ENCODE results near the gene CDH2. TPM values are rescaled to one million over a fixed set of nuclear protein-coding genes. Genes with fewer than 3 reads are reported as not detected.

The CDH2 gene
- total RNA-seq, 5 donors from 2014 or later (not counting 1 experiment from before 2014, with no cell fraction given) = 0.16 to 0.76 (median 0.33) TPM; not detected in 1

DNA sequence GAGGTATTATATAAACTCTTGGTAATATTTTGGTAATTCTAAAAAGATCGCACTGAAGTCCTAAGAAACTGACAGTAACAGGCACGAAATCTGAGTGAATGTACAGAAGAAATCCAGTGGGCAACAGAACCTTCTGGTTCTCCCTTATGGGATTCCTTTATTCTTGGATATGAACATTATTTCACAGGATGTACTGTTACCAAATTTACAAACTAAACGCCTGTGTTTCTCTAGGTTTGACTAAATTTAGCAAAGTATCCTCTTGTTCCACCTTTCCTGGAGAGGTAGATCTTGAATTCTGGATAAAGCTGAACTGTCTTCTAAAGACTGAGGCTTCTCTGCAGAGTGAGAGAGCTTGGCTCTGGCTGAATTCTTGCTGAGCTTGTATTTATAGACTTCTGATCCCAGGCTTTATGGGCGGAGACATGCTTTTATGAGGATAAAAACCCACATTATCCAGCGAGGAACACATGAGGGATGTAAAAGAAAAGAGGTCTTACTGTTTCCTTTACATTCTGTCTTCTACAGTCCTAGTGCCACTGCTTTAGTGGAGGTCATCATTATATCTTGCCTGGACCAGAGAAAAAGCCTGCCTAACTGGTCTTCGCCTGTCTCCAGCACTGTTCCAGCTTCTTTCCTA lies 220.8 kb downstream of the CDH2 start:
- no peaks in the 10 kb centered on the region for H3K27me3 ChIP-seq (replicated peaks in 1 of 2; ENCODE audit: control insufficient read depth in 2 of 2, extremely low read depth in 1 of 2, insufficient read depth in 2 of 2, low read length in 1 of 2)
- no peak overlapping the region for H3K4me3 ChIP-seq (ENCODE audit: control insufficient read depth in 1 of 2, extremely low read depth in 1 of 2, low read length in 1 of 2)
- H3K36me3 Mint-ChIP-seq = no peaks in the 10 kb centered on the region
- ChIA-PET POLR2A (no interaction called here), CTCF (no interaction called here)
- WGBS (ENCODE audit: insufficient coverage) = 67% methylated on average over 2 of the region's 6 CpGs
- peaks cover 0 to 33% (median 5%) of the 10 kb centered on the region in 3 donors for H3K9me3 Mint-ChIP-seq
- no peak for DNase-seq
- no peak for ATAC-seq (replicated peaks in 1 of 4)
- H3K4me1 Mint-ChIP-seq = no peaks in the 10 kb centered on the region
- H3K27me3 Mint-ChIP-seq = no peaks in the 10 kb centered on the region
- H3K9me3 ChIP-seq = no peaks in the 10 kb centered on the region
- no peak overlapping the region for H3K27ac Mint-ChIP-seq
- H3K4me3 Mint-ChIP-seq = no peak overlapping the region
- no peaks in the 10 kb centered on the region for H3K4me1 ChIP-seq (ENCODE audit: control insufficient read depth in 1 of 2, extremely low read depth in 1 of 2, insufficient read depth in 2 of 2, low read length in 2 of 2)
- no peaks in the 10 kb centered on the region for H3K36me3 ChIP-seq (ENCODE audit: control insufficient read depth in 2 of 2, extremely low read depth in 1 of 2, insufficient read depth in 1 of 2, low read length in 1 of 2)
- H3K27ac ChIP-seq (ENCODE audit: low read length) = no peak overlapping the region

DNA sequence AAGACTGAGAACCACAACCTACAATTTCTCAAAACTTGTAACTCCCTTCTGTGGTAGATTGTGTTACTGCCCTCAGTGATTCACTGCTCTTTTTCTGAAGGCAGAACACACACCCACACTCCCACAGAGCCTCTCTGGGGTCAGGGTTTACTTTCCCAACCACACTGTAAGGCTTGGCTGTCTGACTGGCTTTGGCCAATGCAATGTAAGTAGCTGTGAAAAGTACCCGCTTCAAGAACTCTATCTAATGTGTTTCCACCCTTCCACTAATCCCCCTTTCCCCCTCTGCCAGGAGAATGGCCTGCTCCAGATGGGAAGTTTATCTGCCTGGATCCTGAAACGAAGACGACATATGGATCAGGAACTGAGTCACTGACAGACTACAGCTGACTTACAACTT lies 222.7 kb downstream of the CDH2 start:
- H3K9me3 ChIP-seq = no peaks in the 10 kb centered on the region
- H3K27me3 ChIP-seq (replicated peaks in 1 of 2; ENCODE audit: control insufficient read depth in 2 of 2, extremely low read depth in 1 of 2, insufficient read depth in 2 of 2, low read length in 1 of 2) = no peaks in the 10 kb centered on the region
- H3K27ac ChIP-seq (ENCODE audit: low read length) = no peak overlapping the region
- WGBS (ENCODE audit: insufficient coverage) = 100% methylated on average over 1 of the region's 3 CpGs
- H3K4me3 ChIP-seq (ENCODE audit: control insufficient read depth in 1 of 2, extremely low read depth in 1 of 2, low read length in 1 of 2) = no peak overlapping the region
- no peaks in the 10 kb centered on the region for H3K4me1 ChIP-seq (ENCODE audit: control insufficient read depth in 1 of 2, extremely low read depth in 1 of 2, insufficient read depth in 2 of 2, low read length in 2 of 2)
- H3K36me3 ChIP-seq (ENCODE audit: control insufficient read depth in 2 of 2, extremely low read depth in 1 of 2, insufficient read depth in 1 of 2, low read length in 1 of 2) = no peaks in the 10 kb centered on the region
- Mint-ChIP-seq H3K36me3 (no peaks in the 10 kb centered on the region), H3K9me3 (peaks cover 0 to 25% (median 4%) of the 10 kb centered on the region in 3 donors), H3K27me3 (no peaks in the 10 kb centered on the region), H3K4me3 (no peak overlapping the region), H3K4me1 (no peaks in the 10 kb centered on the region), H3K27ac (no peak overlapping the region)
- ChIA-PET POLR2A (no interaction called here), CTCF (no interaction called here)
- no peak for DNase-seq
- ATAC-seq (replicated peaks in 1 of 4) = no peak

DNA sequence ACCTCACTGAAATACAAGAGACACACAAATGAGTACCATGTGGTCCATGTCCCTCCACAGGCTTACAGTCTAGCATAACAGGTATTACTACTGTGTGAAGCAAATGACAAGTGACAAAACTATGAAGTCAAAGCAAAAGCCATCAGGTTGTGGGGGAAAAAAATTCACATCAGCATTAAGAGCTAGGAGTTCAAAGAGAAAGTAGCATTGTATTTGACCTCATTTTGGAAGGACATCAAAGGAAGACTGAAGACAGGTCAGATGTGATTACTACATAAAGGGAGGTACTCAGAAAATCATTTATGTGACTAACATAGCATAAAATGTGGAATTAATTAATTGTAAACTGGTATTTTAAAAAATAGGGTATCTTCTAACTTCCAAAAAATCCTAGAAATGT lies 224.2 kb downstream of the CDH2 start:
- DNase-seq = no peak

DNA sequence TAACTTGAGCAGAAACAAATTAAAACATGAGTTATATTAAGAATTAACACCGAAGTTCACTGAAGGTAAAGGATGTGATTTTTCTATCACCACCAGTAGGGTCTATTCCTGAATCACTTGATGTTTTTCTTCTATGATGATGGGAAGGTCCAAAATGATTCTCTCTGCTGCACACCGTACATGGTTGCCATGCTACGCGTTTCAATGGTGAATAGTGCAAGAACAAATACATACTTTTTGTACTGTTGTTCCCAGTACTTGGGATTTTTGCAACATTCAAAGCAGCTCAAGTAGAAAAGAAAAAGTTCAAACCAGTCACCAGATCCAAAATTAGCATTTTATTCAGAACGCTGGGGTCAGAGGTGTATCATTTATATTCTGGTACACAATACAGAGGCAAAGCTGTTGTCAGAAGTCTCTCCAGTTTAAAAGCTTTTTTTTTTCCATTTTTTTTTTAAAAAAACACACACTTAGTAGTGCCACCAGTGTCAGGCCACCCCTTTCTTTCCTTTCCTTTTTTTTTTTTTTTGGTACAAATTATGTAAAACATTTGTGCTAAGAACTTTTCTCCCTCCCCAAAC lies 226.2 kb downstream of the CDH2 start:
- no peak for DNase-seq
- WGBS (ENCODE audit: insufficient coverage) = no CpG with 5 or more reads among the region's 5 CpGs
- Mint-ChIP-seq H3K36me3 (no peaks in the 10 kb centered on the region), H3K4me3 (no peak overlapping the region), H3K27ac (no peak overlapping the region), H3K4me1 (no peaks in the 10 kb centered on the region), H3K27me3 (no peaks in the 10 kb centered on the region), H3K9me3 (peaks cover 0 to 15% (median 2%) of the 10 kb centered on the region in 3 donors)
- Histone ChIP-seq H3K27ac (ENCODE audit: low read length) (no peak overlapping the region), H3K4me1 (ENCODE audit: control insufficient read depth in 1 of 2, extremely low read depth in 1 of 2, insufficient read depth in 2 of 2, low read length in 2 of 2) (no peaks in the 10 kb centered on the region), H3K27me3 (replicated peaks in 1 of 2; ENCODE audit: control insufficient read depth in 2 of 2, extremely low read depth in 1 of 2, insufficient read depth in 2 of 2, low read length in 1 of 2) (no peaks in the 10 kb centered on the region), H3K36me3 (ENCODE audit: control insufficient read depth in 2 of 2, extremely low read depth in 1 of 2, insufficient read depth in 1 of 2, low read length in 1 of 2) (no peaks in the 10 kb centered on the region), H3K9me3 (no peaks in the 10 kb centered on the region), H3K4me3 (ENCODE audit: control insufficient read depth in 1 of 2, extremely low read depth in 1 of 2, low read length in 1 of 2) (no peak overlapping the region)
- no peak for ATAC-seq (replicated peaks in 1 of 4)
- ChIA-PET CTCF (no interaction called here), POLR2A (no interaction called here)

More for the DNA sequence above, 224.2 kb downstream of the CDH2 start:
- Mint-ChIP-seq H3K9me3 (peaks cover 0 to 18% (median 4%) of the 10 kb centered on the region in 3 donors), H3K27me3 (no peaks in the 10 kb centered on the region), H3K4me1 (no peaks in the 10 kb centered on the region), H3K27ac (no peak overlapping the region), H3K4me3 (no peak overlapping the region), H3K36me3 (no peaks in the 10 kb centered on the region)
- H3K4me1 ChIP-seq (ENCODE audit: control insufficient read depth in 1 of 2, extremely low read depth in 1 of 2, insufficient read depth in 2 of 2, low read length in 2 of 2) = no peaks in the 10 kb centered on the region
- H3K4me3 ChIP-seq (ENCODE audit: control insufficient read depth in 1 of 2, extremely low read depth in 1 of 2, low read length in 1 of 2) = no peak overlapping the region
- H3K27me3 ChIP-seq (replicated peaks in 1 of 2; ENCODE audit: control insufficient read depth in 2 of 2, extremely low read depth in 1 of 2, insufficient read depth in 2 of 2, low read length in 1 of 2) = no peaks in the 10 kb centered on the region
- no peaks in the 10 kb centered on the region for H3K9me3 ChIP-seq
- POLR2A ChIA-PET = no interaction called here
- H3K27ac ChIP-seq (ENCODE audit: low read length) = no peak overlapping the region
- H3K36me3 ChIP-seq (ENCODE audit: control insufficient read depth in 2 of 2, extremely low read depth in 1 of 2, insufficient read depth in 1 of 2, low read length in 1 of 2) = no peaks in the 10 kb centered on the region
- CTCF ChIA-PET = no interaction called here
- no peak for ATAC-seq (replicated peaks in 1 of 4)

DNA sequence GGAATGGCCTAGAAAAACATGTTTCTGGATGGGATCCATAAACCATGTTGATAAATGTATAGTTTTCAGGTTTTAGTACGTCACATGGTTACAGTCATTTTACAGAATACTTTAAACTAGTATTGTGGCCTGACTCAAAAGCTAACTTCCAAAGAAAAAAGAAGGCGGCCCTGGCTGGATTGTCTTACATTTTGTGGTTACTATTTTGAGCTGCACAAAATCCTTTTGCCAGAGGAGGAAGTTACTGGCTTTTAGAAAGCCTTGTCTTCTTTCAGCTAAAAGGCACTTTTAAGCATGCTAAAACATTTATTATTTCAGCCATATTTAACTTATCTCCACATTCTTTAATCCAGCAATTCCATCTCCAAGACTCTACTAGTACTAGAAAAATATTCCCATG lies 227.9 kb downstream of the CDH2 start:
- Mint-ChIP-seq H3K9me3 (peaks cover 0 to 15% (median 2%) of the 10 kb centered on the region in 3 donors), H3K27me3 (no peaks in the 10 kb centered on the region), H3K27ac (no peak overlapping the region), H3K4me3 (no peak overlapping the region), H3K36me3 (no peaks in the 10 kb centered on the region), H3K4me1 (no peaks in the 10 kb centered on the region)
- no peaks in the 10 kb centered on the region for H3K27me3 ChIP-seq (replicated peaks in 1 of 2; ENCODE audit: control insufficient read depth in 2 of 2, extremely low read depth in 1 of 2, insufficient read depth in 2 of 2, low read length in 1 of 2)
- DNase-seq = no peak
- H3K27ac ChIP-seq (ENCODE audit: low read length) = no peak overlapping the region
- H3K4me1 ChIP-seq (ENCODE audit: control insufficient read depth in 1 of 2, extremely low read depth in 1 of 2, insufficient read depth in 2 of 2, low read length in 2 of 2) = no peaks in the 10 kb centered on the region
- no peaks in the 10 kb centered on the region for H3K9me3 ChIP-seq
- WGBS (ENCODE audit: insufficient coverage) = no CpG with 5 or more reads among the region's 2 CpGs
- ATAC-seq (replicated peaks in 1 of 4) = no peak
- no peak overlapping the region for H3K4me3 ChIP-seq (ENCODE audit: control insufficient read depth in 1 of 2, extremely low read depth in 1 of 2, low read length in 1 of 2)
- H3K36me3 ChIP-seq (ENCODE audit: control insufficient read depth in 2 of 2, extremely low read depth in 1 of 2, insufficient read depth in 1 of 2, low read length in 1 of 2) = no peaks in the 10 kb centered on the region
- CTCF ChIA-PET = no interaction called here
- POLR2A ChIA-PET = no interaction called here

DNA sequence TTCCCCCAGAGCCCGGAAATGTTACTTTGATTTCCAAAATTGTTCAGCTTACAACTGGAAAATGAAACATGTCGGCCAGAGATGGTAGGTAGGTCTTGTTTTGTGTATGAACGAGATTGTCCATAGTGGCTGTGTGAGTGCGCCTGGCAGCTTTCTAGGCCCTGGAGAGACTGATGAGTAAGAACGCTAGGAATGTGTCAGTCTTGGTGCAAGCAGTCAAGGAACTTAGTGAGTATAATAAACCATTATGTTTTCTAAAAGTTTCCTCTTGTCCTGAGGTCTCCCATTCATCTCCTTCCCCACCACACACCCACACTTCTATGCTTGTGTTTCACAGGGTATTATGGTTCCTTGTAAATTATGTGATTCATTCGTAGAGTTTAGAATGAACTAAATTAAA lies 234.2 kb downstream of the CDH2 start:
- H3K4me3 ChIP-seq (ENCODE audit: control insufficient read depth in 1 of 2, extremely low read depth in 1 of 2, low read length in 1 of 2) = no peak overlapping the region
- no peaks in the 10 kb centered on the region for H3K27me3 Mint-ChIP-seq
- 81% methylated on average over 3 of the region's 6 CpGs for WGBS (ENCODE audit: insufficient coverage)
- H3K27me3 ChIP-seq (replicated peaks in 1 of 2; ENCODE audit: control insufficient read depth in 2 of 2, extremely low read depth in 1 of 2, insufficient read depth in 2 of 2, low read length in 1 of 2) = no peaks in the 10 kb centered on the region
- no peak overlapping the region for H3K27ac ChIP-seq (ENCODE audit: low read length)
- ATAC-seq (replicated peaks in 1 of 4) (no peak), DNase-seq (no peak)
- POLR2A ChIA-PET = interaction anchor here in 1 of 2 donors (0.6 kb wide), 1 partner anchor 69 kb away, joined by 3 read pairs; no protein-coding TSS in a partner anchor
- H3K9me3 Mint-ChIP-seq = peaks cover 0 to 9% (median 4%) of the 10 kb centered on the region in 3 donors
- no peaks in the 10 kb centered on the region for H3K4me1 ChIP-seq (ENCODE audit: control insufficient read depth in 1 of 2, extremely low read depth in 1 of 2, insufficient read depth in 2 of 2, low read length in 2 of 2)
- H3K9me3 ChIP-seq = no peaks in the 10 kb centered on the region
- H3K4me1 Mint-ChIP-seq = no peaks in the 10 kb centered on the region
- no peaks in the 10 kb centered on the region for H3K36me3 ChIP-seq (ENCODE audit: control insufficient read depth in 2 of 2, extremely low read depth in 1 of 2, insufficient read depth in 1 of 2, low read length in 1 of 2)
- CTCF ChIA-PET = no interaction called here
- no peaks in the 10 kb centered on the region for H3K36me3 Mint-ChIP-seq
- H3K27ac Mint-ChIP-seq = no peak overlapping the region
- no peak overlapping the region for H3K4me3 Mint-ChIP-seq

Measured in T-cell (primary cell).